Measurements from ENCODE around the gene NFYC. TPM values are rescaled to one million over a fixed set of nuclear protein-coding genes. Genes with fewer than 3 reads are reported as not detected.

NFYC gene
- total RNA-seq, 1 experiment from 2014 or later = 65.5 TPM

GRCh38 chr1:40694353-40694874 is 2.9 kb downstream of the NFYC start:
- Mint-ChIP-seq H3K4me3 (ENCODE audit: low read depth, unreplicated experiment) (no peak overlapping the region), H3K36me3 (ENCODE audit: insufficient read depth, unreplicated experiment) (peaks cover 22% of the 10 kb centered on the region), H3K9me3 (ENCODE audit: low read depth, unreplicated experiment) (no peaks in the 10 kb centered on the region), H3K4me1 (ENCODE audit: low read depth, unreplicated experiment) (peaks cover 38% of the 10 kb centered on the region), H3K27me3 (ENCODE audit: unreplicated experiment) (no peaks in the 10 kb centered on the region), H3K27ac (ENCODE audit: unreplicated experiment) (peak overlapping the region; percentile 14)
- no TSS peak for BruUV-seq (replicated peaks)
- intact Hi-C loops (cut with micrococcal nuclease; ENCODE audit: unreplicated experiment) = no loop called here
- no peak for TF ChIP-seq CTCF (IDR thresholded peaks at IDR 0.05; ENCODE audit: unreplicated experiment)
- CTCF ChIA-PET = interaction anchor here (3.0 kb wide), 1 partner anchor 9 kb away, joined by 16 read pairs; no protein-coding TSS in a partner anchor
- DNase-seq = no peak

GRCh38 chr1:40696294-40696693 is 4.8 kb downstream of the NFYC start:
- no peak overlapping the region for H3K27ac Mint-ChIP-seq (ENCODE audit: unreplicated experiment)
- CTCF ChIA-PET = no interaction called here
- DNase-seq = no peak
- no peaks in the 10 kb centered on the region for H3K9me3 Mint-ChIP-seq (ENCODE audit: low read depth, unreplicated experiment)
- no TSS peak for BruUV-seq (replicated peaks)
- intact Hi-C loops (cut with micrococcal nuclease; ENCODE audit: unreplicated experiment) = no loop called here
- H3K4me3 Mint-ChIP-seq (ENCODE audit: low read depth, unreplicated experiment) = no peak overlapping the region
- H3K27me3 Mint-ChIP-seq (ENCODE audit: unreplicated experiment) = no peaks in the 10 kb centered on the region
- no peak for TF ChIP-seq CTCF (IDR thresholded peaks at IDR 0.05; ENCODE audit: unreplicated experiment)
- H3K4me1 Mint-ChIP-seq (ENCODE audit: low read depth, unreplicated experiment) = peaks cover 30% of the 10 kb centered on the region
- H3K36me3 Mint-ChIP-seq (ENCODE audit: insufficient read depth, unreplicated experiment) = peaks cover 18% of the 10 kb centered on the region

GRCh38 chr1:40697436-40697835 is 5.9 kb downstream of the NFYC start:
- Mint-ChIP-seq H3K9me3 (ENCODE audit: low read depth, unreplicated experiment) (no peaks in the 10 kb centered on the region), H3K27ac (ENCODE audit: unreplicated experiment) (no peak overlapping the region), H3K4me3 (ENCODE audit: low read depth, unreplicated experiment) (no peak overlapping the region), H3K4me1 (ENCODE audit: low read depth, unreplicated experiment) (peaks cover 24% of the 10 kb centered on the region), H3K27me3 (ENCODE audit: unreplicated experiment) (no peaks in the 10 kb centered on the region), H3K36me3 (ENCODE audit: insufficient read depth, unreplicated experiment) (peaks cover 7% of the 10 kb centered on the region)
- intact Hi-C loops (cut with micrococcal nuclease; ENCODE audit: unreplicated experiment) = no loop called here
- TF ChIP-seq CTCF (IDR thresholded peaks at IDR 0.05; ENCODE audit: unreplicated experiment) = no peak
- no TSS peak for BruUV-seq (replicated peaks)
- CTCF ChIA-PET = interaction anchor here (1.1 kb wide), 1 partner anchor 26 kb away, joined by 3 read pairs; no protein-coding TSS in a partner anchor
- DNase-seq = no peak

- H3K27me3 Mint-ChIP-seq (ENCODE audit: unreplicated experiment) = no peaks in the 10 kb centered on the region
- no peaks in the 10 kb centered on the region for H3K36me3 Mint-ChIP-seq (ENCODE audit: insufficient read depth, unreplicated experiment)
- no peak overlapping the region for H3K4me3 Mint-ChIP-seq (ENCODE audit: low read depth, unreplicated experiment)
- DNase-seq = no peak
- TF ChIP-seq CTCF (IDR thresholded peaks at IDR 0.05; ENCODE audit: unreplicated experiment) = no peak
- no TSS peak for BruUV-seq (replicated peaks)
- intact Hi-C loops (cut with micrococcal nuclease; ENCODE audit: unreplicated experiment) = no loop called here
- peaks cover 2% of the 10 kb centered on the region for H3K4me1 Mint-ChIP-seq (ENCODE audit: low read depth, unreplicated experiment)
- no peaks in the 10 kb centered on the region for H3K9me3 Mint-ChIP-seq (ENCODE audit: low read depth, unreplicated experiment)
- CTCF ChIA-PET = no interaction called here
- no peak overlapping the region for H3K27ac Mint-ChIP-seq (ENCODE audit: unreplicated experiment)
These were observed 8.3 kb downstream of the NFYC start for GRCh38 chr1:40699787-40700186.

All from Calu3 (cell line).